GM13977 (cell line): Measurements from ENCODE around the gene CHMP4A.

Source experiments
- DNase-seq: peaks from one replicate; pipeline ENCODE4 v3.0.0; 2012; ENCODE audit warnings: low spot score
- CTCF ChIP-seq: IDR thresholded peaks from 2 replicates; pipeline ENCODE4 v1.5.1; 2012; ENCODE audit warnings: mild to moderate bottlenecking, control low read depth; ENCODE audit not compliant: insufficient read depth; ENCODE audit errors: extremely low read depth, missing control alignments
- in situ Hi-C: fragments of 300-500 bp; cut with MboI; formaldehyde crosslinking; loops from one replicate; pipeline ENCODE4 v1.12.0; 2022; ENCODE audit warnings: low sequenced_read_pairs, low pct_unique_long_range_greater_than_20kb, mixed read lengths, inconsistent platforms; ENCODE audit not compliant: unreplicated experiment

Gene CHMP4A

DNA sequence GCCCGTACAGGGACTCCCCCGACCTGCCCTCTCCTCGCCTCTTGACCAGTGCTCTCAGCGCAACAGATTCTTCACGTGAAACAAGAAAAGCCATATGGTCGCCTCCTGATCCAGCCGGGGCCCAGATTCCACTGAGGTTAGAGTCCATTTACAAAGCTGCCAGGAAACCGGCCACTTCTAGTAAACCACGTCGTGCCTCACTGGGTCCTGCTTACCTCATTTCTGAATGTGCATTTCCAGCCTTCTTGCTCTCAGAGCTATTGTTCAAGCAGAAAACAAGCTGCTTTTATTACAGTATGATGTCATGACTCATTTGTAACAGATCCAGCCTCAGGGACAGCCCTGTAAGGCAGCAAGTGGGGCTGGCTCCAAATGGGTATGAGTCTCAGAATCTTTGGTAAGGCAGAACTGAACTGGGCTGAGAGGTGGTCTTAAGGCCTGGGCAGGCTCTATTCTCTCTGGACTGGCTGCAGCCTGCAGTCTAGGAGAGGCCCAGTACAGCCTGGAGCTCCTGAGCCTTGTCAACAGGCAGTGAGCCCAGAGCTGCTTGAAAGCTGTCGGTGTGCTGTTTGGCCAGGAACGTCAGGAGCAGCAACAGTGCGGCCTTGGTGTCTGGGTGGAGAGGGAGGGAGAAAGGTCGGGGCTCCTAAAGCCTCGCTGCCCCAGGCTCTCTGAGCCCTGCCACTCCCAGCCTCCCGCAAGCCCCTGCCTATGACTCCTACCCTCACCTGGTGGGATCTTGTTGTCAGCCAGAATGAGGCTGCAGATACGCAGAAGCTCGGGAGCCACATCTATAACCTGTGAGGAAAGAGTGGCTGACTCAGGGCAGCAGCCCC is 33.1 kb downstream of the CHMP4A start:
- no peak for DNase-seq
- no peak for TF ChIP-seq CTCF
- in situ Hi-C loops = no loop called here

DNA sequence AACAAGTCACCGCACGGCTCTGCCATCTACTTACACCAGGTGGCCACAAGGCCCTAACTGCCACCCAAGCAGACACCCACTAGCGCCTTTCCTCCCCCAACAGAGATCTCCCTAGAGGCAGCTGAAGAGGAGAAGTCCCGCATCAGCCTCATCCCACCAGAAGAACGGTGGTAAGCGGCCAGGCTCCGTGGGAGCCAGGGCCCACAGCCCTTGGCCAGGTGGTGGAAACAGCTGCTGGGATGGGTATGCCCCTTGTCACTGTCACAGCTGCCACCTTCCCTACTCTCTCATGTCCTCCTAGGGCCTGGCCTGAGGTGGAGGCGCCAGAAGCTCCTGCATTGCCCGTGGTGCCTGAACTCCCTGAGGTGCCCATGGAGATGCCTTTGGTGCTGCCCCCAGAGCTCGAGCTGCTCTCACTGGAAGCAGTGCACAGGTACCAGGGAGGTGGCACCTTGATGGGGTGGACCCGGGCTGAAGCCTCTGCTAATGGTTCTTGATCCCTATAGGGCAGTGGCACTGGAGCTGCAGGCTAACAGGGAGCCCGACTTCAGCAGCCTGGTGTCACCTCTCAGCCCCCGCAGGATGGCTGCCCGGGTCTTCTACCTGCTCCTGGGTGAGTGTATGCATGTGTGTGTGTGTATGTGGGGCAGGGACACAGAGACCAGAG is 33.9 kb downstream of the CHMP4A start:
- no peak for DNase-seq
- in situ Hi-C loops = no loop called here
- no peak for TF ChIP-seq CTCF

DNA sequence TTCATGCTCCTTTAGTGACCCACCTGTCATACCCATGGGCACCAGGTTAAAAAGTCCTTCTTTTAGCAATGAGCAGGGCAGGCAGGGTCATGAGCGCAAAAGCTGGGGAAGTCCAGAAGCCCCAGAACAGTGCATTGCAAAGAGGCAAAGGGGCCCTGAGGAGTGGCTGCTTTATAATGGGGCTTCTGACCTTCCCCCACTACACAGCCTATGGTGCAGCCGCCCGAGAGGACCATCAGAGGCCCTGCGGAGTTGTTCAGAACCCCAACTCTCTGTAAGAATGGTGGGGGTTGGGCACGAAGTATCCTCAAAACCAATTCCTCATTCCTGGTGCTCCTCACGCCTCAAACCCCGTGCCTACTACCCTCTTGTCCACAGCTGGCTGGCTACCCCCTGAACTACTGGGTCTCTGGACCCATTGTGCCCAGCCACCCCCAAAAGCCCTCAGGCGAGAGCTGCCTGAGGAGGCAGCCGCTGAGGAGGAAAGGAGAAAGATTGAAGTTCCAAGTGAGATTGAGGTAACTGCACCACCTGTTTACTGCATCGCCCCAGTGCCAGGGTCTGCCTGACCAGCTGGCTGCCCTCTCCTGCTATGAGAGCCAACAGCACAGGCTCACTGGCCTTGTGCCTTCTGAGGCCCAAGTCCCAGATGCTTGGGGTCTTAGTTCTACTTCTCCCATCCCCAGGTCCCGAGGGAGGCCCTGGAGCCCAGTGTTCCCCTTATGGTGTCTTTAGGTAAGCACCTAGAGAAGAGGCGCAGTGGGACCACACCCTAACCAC is 34.7 kb downstream of the CHMP4A start:
- no peak for TF ChIP-seq CTCF
- in situ Hi-C loops = no loop called here
- no peak for DNase-seq

DNA sequence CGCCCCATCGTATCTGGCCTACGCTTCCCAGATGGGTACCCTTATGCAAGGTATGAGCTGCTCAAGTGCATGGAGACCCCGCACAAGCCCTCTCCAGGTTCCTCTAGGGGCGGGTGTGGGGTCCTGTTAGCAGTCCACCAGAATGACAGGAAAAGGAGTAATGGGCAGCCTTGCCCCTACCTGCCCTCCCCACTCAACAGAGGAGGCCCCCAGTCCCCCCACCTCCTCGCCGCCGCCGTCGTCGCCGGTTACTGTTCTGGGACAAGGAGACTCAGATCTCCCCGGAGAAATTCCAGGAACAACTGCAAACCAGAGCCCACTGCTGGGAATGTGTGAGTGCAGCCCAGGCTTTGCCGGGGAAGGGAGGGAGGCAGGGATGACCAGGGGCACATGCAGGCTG is 35.4 kb downstream of the CHMP4A start:
- in situ Hi-C loops = no loop called here
- TF ChIP-seq CTCF = no peak
- DNase-seq = no peak

DNA sequence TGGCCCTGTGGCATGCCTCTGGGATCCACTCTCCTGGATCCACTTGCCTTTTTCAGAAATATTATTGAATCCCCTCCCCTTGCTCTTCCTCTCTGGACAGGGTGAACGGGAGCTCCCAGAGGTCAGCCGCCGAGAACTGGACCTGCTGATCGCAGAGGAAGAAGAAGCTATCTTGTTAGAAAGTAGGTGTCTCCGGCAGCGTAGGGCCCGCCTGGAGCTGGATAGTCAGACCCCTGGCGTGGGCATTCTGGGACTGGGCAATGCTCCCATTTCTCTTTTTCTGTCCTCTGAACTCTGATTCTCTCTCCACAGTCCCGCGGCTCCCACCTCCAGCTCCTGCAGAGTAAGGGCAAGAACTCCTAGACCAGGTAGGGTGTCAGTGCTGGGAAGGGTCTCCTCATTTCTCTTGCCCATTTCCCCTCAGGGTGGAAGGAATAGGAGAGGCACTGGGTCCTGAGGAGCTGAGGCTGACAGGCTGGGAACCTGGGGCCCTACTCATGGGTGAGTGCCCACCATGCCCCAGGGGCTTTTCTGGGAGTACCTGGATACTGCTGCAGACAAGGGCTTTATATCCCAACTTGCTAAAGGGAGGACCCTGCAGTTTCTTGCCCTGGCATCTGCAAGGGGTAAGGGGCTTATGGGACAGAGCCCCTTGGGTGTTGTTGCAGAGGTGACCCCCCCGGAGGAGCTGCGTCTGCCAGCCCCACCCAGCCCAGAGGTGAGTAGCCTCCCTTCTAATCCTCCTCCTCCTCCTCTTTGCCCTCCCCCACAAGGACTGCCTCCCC is 36.1 kb downstream of the CHMP4A start:
- no peak for DNase-seq
- in situ Hi-C loops = no loop called here

More for the DNA sequence above, 36.1 kb downstream of the CHMP4A start:
- no peak for TF ChIP-seq CTCF
